Loucy (cell line): ENCODE results near the gene TRABD2B.

Source experiments
- H2AFZ ChIP-seq: fragments of 200-600 bp; sonication (generic); 2 replicates; pipeline ENCODE4 v1.6.0; 2016; ENCODE audit warnings: antibody characterized with exemption, mild to moderate bottlenecking, low read length, moderate library complexity
- H3F3A ChIP-seq: fragments of 200-600 bp; 2 replicates; pipeline ENCODE4 v1.6.0; 2016; ENCODE audit warnings: antibody characterized with exemption, low read depth, mild to moderate bottlenecking
- H3K27me3 ChIP-seq: fragments of 200-600 bp; sonication (generic); 2 replicates; pipeline ENCODE4 v1.6.1; 2014; ENCODE audit warnings: low read length, mild to moderate bottlenecking; ENCODE audit not compliant: insufficient read depth, poor library complexity, severe bottlenecking
- H3K36me3 ChIP-seq: fragments of 200-600 bp; sonication (generic); 2 replicates; pipeline ENCODE4 v1.6.1; 2016; ENCODE audit warnings: low read length; ENCODE audit not compliant: insufficient read depth
- H3K4me1 ChIP-seq: fragments of 200-600 bp; sonication (generic); 2 replicates; pipeline ENCODE4 v1.5.1; 2014; ENCODE audit warnings: low read length, mild to moderate bottlenecking; ENCODE audit not compliant: insufficient read depth, poor library complexity, severe bottlenecking
- H3K4me2 ChIP-seq: fragments of 200-600 bp; sonication (generic); 2 replicates; pipeline ENCODE4 v1.6.0; 2014; ENCODE audit warnings: antibody characterized with exemption, low read length, low read depth, mild to moderate bottlenecking; ENCODE audit not compliant: poor library complexity, severe bottlenecking
- H3K4me3 ChIP-seq: fragments of 200-600 bp; sonication (generic); 2 replicates; pipeline ENCODE4 v1.5.1; 2014; ENCODE audit warnings: low read length, mild to moderate bottlenecking, mixed read lengths; ENCODE audit not compliant: poor library complexity, severe bottlenecking
- H3K79me2 ChIP-seq: fragments of 200-600 bp; sonication (generic); 2 replicates; pipeline ENCODE4 v1.6.1; 2014; ENCODE audit warnings: low read length; ENCODE audit not compliant: insufficient read depth
- H3K9ac ChIP-seq: fragments of 200-600 bp; sonication (generic); 2 replicates; pipeline ENCODE4 v1.6.0; 2014; ENCODE audit warnings: mild to moderate bottlenecking, low read depth, low read length, moderate library complexity; ENCODE audit not compliant: poor library complexity, severe bottlenecking
- H3K9me2 ChIP-seq: fragments of 200-600 bp; sonication (generic); replicated peaks from 2 replicates; pipeline ENCODE4 v1.6.1; 2016; ENCODE audit warnings: low read depth, low read length, mixed read lengths
- H3K9me3 ChIP-seq: fragments of 200-600 bp; sonication (generic); 2 replicates; pipeline ENCODE4 v1.6.1; 2014; ENCODE audit warnings: mild to moderate bottlenecking, antibody characterized with exemption, low read length, low read depth; ENCODE audit not compliant: insufficient read depth
- H4K20me1 ChIP-seq: fragments of 200-600 bp; sonication (generic); 2 replicates; pipeline ENCODE4 v1.6.0; 2014; ENCODE audit warnings: antibody characterized with exemption, low read length, mild to moderate bottlenecking; ENCODE audit not compliant: insufficient read depth, poor library complexity, severe bottlenecking
- EZH2phosphoT487 ChIP-seq: fragments of 200-600 bp; IDR thresholded peaks from 2 replicates; pipeline ENCODE4 v1.6.1; 2018; ENCODE audit warnings: antibody characterized with exemption, mild to moderate bottlenecking, moderate library complexity, borderline replicate concordance
- TF ChIP-seq, protein P1 (sequence below): fragments of 200-600 bp; sonication (generic); conservative IDR thresholded peaks from 2 replicates; pipeline ENCODE4 v1.5.1; 2014; ENCODE audit warnings: mild to moderate bottlenecking, antibody characterized with exemption, low read length

TRABD2B gene

GRCh38 chr1:47793563-47793962, 203.6 kb downstream of the TRABD2B start:
- H3K9me2 ChIP-seq = no peaks in the 10 kb centered on the region
- H2AFZ ChIP-seq = no peak overlapping the region
- H3K9ac ChIP-seq = no peak overlapping the region
- no peaks in the 10 kb centered on the region for H3K79me2 ChIP-seq
- no peak overlapping the region for H3K4me2 ChIP-seq
- TF ChIP-seq, protein P1, sequence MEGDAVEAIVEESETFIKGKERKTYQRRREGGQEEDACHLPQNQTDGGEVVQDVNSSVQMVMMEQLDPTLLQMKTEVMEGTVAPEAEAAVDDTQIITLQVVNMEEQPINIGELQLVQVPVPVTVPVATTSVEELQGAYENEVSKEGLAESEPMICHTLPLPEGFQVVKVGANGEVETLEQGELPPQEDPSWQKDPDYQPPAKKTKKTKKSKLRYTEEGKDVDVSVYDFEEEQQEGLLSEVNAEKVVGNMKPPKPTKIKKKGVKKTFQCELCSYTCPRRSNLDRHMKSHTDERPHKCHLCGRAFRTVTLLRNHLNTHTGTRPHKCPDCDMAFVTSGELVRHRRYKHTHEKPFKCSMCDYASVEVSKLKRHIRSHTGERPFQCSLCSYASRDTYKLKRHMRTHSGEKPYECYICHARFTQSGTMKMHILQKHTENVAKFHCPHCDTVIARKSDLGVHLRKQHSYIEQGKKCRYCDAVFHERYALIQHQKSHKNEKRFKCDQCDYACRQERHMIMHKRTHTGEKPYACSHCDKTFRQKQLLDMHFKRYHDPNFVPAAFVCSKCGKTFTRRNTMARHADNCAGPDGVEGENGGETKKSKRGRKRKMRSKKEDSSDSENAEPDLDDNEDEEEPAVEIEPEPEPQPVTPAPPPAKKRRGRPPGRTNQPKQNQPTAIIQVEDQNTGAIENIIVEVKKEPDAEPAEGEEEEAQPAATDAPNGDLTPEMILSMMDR = no peak
- no peak for TF ChIP-seq EZH2phosphoT487
- H3K27me3 ChIP-seq = no peaks in the 10 kb centered on the region
- H3K9me3 ChIP-seq = no peaks in the 10 kb centered on the region
- H3K36me3 ChIP-seq = no peaks in the 10 kb centered on the region
- H3K4me1 ChIP-seq = no peaks in the 10 kb centered on the region
- no peaks in the 10 kb centered on the region for H3F3A ChIP-seq
- H4K20me1 ChIP-seq = no peaks in the 10 kb centered on the region
- no peak overlapping the region for H3K4me3 ChIP-seq

- Histone ChIP-seq H3K4me2 (no peak overlapping the region), H3K9me2 (no peaks in the 10 kb centered on the region), H3K79me2 (no peaks in the 10 kb centered on the region), H2AFZ (no peak overlapping the region), H3K9ac (no peak overlapping the region), H3K36me3 (no peaks in the 10 kb centered on the region), H3K9me3 (no peaks in the 10 kb centered on the region), H3K4me3 (no peak overlapping the region), H3F3A (no peaks in the 10 kb centered on the region), H4K20me1 (no peaks in the 10 kb centered on the region), H3K27me3 (no peaks in the 10 kb centered on the region), H3K4me1 (no peaks in the 10 kb centered on the region)
- TF ChIP-seq, protein P1 = no peak
- TF ChIP-seq EZH2phosphoT487 = no peak
Measured at GRCh38 chr1:47792779-47793178, 204.4 kb downstream of the TRABD2B start.

- no peak overlapping the region for H3K9ac ChIP-seq
- no peak overlapping the region for H3K4me3 ChIP-seq
- TF ChIP-seq, protein P1 = no peak
- no peak for TF ChIP-seq EZH2phosphoT487
- H3F3A ChIP-seq = no peaks in the 10 kb centered on the region
- H3K9me2 ChIP-seq = no peaks in the 10 kb centered on the region
- no peaks in the 10 kb centered on the region for H4K20me1 ChIP-seq
- H3K27me3 ChIP-seq = no peaks in the 10 kb centered on the region
- no peak overlapping the region for H3K4me2 ChIP-seq
- H3K79me2 ChIP-seq = no peaks in the 10 kb centered on the region
- H3K36me3 ChIP-seq = no peaks in the 10 kb centered on the region
- no peaks in the 10 kb centered on the region for H3K9me3 ChIP-seq
- H3K4me1 ChIP-seq = no peaks in the 10 kb centered on the region
- no peak overlapping the region for H2AFZ ChIP-seq
Measured at GRCh38 chr1:47791879-47792608, 205.1 kb downstream of the TRABD2B start.
